ENCODE results near the gene FZD10.

- TF ChIP-seq TAF1 (IDR thresholded peaks at IDR 0.05; ENCODE audit: borderline replicate concordance, low read depth, low read length) (no peak), POLR2A (IDR thresholded peaks at IDR 0.05; ENCODE audit: low read depth, low read length) (no peak)
Measured at GRCh38 chr12:130141901-130142683, 20.2 kb upstream of the FZD10 start.
